Measurements from ENCODE around the gene C2CD4B. TPM values are rescaled to one million over a fixed set of nuclear protein-coding genes. Genes with fewer than 3 reads are reported as not detected.

The C2CD4B gene
- polyA plus RNA-seq, 1 donor (not counting 4 experiments of a cell fraction or from before 2014, with no cell fraction given) = not detected

DNA sequence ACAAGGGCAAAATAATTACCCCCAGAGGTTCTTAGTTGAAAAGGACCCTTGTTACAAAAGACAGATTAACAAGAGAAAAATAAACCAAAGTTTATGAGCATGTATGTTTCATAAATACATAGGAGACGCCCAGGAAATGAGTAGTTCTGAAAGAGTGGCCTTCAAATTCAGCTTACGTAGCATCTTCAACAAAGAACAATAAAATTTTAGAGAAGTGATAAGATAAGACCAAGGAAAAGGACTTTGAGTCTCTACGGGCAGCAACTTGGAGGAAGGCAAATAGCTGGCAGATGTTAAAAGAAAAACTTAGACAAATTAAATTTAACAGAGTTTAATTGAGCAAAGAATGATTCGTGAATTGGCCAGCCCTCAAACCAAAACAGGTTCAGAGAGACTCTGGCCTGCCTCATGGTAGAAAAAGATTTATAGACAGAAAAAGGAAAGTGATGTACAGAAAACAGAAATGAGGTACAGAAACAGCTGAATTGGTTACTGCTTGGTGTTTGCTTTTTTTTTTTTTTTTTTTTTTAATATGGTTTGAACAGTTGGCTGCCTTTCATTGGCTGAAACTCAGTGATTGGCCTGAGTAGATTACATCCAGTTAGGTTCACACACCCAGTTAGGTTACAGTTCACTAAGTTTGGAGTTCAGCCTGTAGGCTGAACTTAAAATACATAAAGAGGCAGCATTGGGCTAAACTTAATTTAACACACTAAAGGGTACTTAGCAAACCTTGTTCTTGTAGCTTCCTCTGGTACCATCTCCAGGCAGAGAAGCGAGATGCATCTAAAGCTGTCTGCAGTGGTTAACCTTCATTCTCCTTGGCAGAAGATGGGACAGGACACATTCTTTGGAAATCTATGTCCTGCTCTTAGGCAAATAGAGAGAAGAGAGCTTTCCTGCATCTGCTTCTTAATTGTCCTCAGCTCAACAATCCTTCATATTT lies 23.2 kb downstream of the C2CD4B start:
- no peaks in the 10 kb centered on the region for H3K27me3 ChIP-seq (ENCODE audit: control insufficient read depth, extremely low read depth, insufficient read depth, low read length)
- no peak overlapping the region for H2AFZ ChIP-seq (ENCODE audit: control insufficient read depth, low read length)
- TF ChIP-seq EZH2 (IDR thresholded peaks at IDR 0.05; ENCODE audit: low read length) = no peak
- TF ChIP-seq, protein P1, sequence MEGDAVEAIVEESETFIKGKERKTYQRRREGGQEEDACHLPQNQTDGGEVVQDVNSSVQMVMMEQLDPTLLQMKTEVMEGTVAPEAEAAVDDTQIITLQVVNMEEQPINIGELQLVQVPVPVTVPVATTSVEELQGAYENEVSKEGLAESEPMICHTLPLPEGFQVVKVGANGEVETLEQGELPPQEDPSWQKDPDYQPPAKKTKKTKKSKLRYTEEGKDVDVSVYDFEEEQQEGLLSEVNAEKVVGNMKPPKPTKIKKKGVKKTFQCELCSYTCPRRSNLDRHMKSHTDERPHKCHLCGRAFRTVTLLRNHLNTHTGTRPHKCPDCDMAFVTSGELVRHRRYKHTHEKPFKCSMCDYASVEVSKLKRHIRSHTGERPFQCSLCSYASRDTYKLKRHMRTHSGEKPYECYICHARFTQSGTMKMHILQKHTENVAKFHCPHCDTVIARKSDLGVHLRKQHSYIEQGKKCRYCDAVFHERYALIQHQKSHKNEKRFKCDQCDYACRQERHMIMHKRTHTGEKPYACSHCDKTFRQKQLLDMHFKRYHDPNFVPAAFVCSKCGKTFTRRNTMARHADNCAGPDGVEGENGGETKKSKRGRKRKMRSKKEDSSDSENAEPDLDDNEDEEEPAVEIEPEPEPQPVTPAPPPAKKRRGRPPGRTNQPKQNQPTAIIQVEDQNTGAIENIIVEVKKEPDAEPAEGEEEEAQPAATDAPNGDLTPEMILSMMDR (optimal IDR thresholded peaks at IDR 0.05 in 1 of 3, IDR thresholded peaks at IDR 0.05 in 1 of 3, conservative IDR thresholded peaks at IDR 0.05 in 1 of 3; ENCODE audit: extremely low read depth in 1 of 3, insufficient read depth in 2 of 3, low read length in 3 of 3) = no peak
- H3K9ac ChIP-seq (ENCODE audit: control insufficient read depth, extremely low read depth, insufficient read depth, low read length) = no peak overlapping the region
- FAIRE-seq (no peak), DNase-seq (ENCODE audit: low read depth, low spot score) (no peak)
- H3K4me3 ChIP-seq (ENCODE audit: control insufficient read depth in 2 of 3, extremely low read depth in 1 of 3, insufficient read depth in 2 of 3, low read depth in 1 of 3, low read length in 3 of 3) = no peak overlapping the region
- H4K20me1 ChIP-seq (ENCODE audit: control insufficient read depth, extremely low read depth, insufficient read depth, low read length) = no peaks in the 10 kb centered on the region
- H3K4me1 ChIP-seq (ENCODE audit: control insufficient read depth, extremely low read depth, insufficient read depth, low read length) = peaks cover 5% of the 10 kb centered on the region
- H3K79me2 ChIP-seq (ENCODE audit: control insufficient read depth, insufficient read depth, low read length) = no peaks in the 10 kb centered on the region
- H3K4me2 ChIP-seq (ENCODE audit: control insufficient read depth, extremely low read depth, insufficient read depth, low read depth, low read length) = no peak overlapping the region
- H3K27ac ChIP-seq (ENCODE audit: control insufficient read depth, insufficient read depth, low read length) = no peak overlapping the region
- no peaks in the 10 kb centered on the region for H3K9me1 ChIP-seq (ENCODE audit: control insufficient read depth, extremely low read depth, insufficient read depth, low read length)
- H3K9me3 ChIP-seq (ENCODE audit: control insufficient read depth, low read depth, low read length) = no peaks in the 10 kb centered on the region
- no peaks in the 10 kb centered on the region for H3K36me3 ChIP-seq (ENCODE audit: control insufficient read depth in 2 of 2, extremely low read depth in 1 of 2, insufficient read depth in 2 of 2, low read length in 2 of 2)
- dilution Hi-C loops (cut with MboI; ENCODE audit: extremely low pct_ligation_motif_present, low sequenced_read_pairs) = no loop called here

DNA sequence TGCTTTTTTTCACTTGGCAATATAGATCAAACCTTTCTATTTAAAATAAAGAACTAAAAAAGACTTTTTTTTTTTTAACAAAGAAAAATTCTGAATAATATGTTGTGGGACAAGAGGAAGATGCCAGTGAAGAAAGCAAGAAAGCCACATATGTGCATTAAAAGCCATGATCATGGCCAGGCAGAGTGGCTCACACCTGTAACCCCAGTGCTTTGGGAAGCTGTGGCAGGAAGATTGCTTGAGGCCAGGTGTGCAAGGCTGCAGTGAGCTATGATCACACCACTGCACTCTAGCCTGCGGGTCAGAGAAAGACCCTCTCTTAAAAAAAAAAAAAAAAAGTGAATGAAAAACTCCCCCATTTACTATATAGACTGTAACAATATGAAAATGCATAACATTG lies 23.9 kb downstream of the C2CD4B start:
- Histone ChIP-seq H3K4me1 (ENCODE audit: control insufficient read depth, extremely low read depth, insufficient read depth, low read length) (peaks cover 5% of the 10 kb centered on the region), H3K27ac (ENCODE audit: control insufficient read depth, insufficient read depth, low read length) (no peak overlapping the region), H3K27me3 (ENCODE audit: control insufficient read depth, extremely low read depth, insufficient read depth, low read length) (no peaks in the 10 kb centered on the region), H3K4me3 (ENCODE audit: control insufficient read depth in 2 of 3, extremely low read depth in 1 of 3, insufficient read depth in 2 of 3, low read depth in 1 of 3, low read length in 3 of 3) (no peak overlapping the region), H3K36me3 (ENCODE audit: control insufficient read depth in 2 of 2, extremely low read depth in 1 of 2, insufficient read depth in 2 of 2, low read length in 2 of 2) (no peaks in the 10 kb centered on the region), H3K79me2 (ENCODE audit: control insufficient read depth, insufficient read depth, low read length) (no peaks in the 10 kb centered on the region), H3K9me1 (ENCODE audit: control insufficient read depth, extremely low read depth, insufficient read depth, low read length) (no peaks in the 10 kb centered on the region), H3K9me3 (ENCODE audit: control insufficient read depth, low read depth, low read length) (no peaks in the 10 kb centered on the region), H4K20me1 (ENCODE audit: control insufficient read depth, extremely low read depth, insufficient read depth, low read length) (no peaks in the 10 kb centered on the region), H2AFZ (ENCODE audit: control insufficient read depth, low read length) (no peak overlapping the region), H3K9ac (ENCODE audit: control insufficient read depth, extremely low read depth, insufficient read depth, low read length) (no peak overlapping the region), H3K4me2 (ENCODE audit: control insufficient read depth, extremely low read depth, insufficient read depth, low read depth, low read length) (no peak overlapping the region)
- TF ChIP-seq, protein P1 (optimal IDR thresholded peaks at IDR 0.05 in 1 of 3, IDR thresholded peaks at IDR 0.05 in 1 of 3, conservative IDR thresholded peaks at IDR 0.05 in 1 of 3; ENCODE audit: extremely low read depth in 1 of 3, insufficient read depth in 2 of 3, low read length in 3 of 3) = no peak
- no peak for TF ChIP-seq EZH2 (IDR thresholded peaks at IDR 0.05; ENCODE audit: low read length)
- dilution Hi-C loops (cut with MboI; ENCODE audit: extremely low pct_ligation_motif_present, low sequenced_read_pairs) = no loop called here
- DNase-seq (ENCODE audit: low read depth, low spot score) (no peak), FAIRE-seq (no peak)
